K562 (cell line): ENCODE measurements around the gene SMS. TPM values are rescaled to one million over a fixed set of nuclear protein-coding genes. Genes with fewer than 3 reads are reported as not detected.

Experiments used
- ATAC-seq: fragments of 200-7000 bp; cut with Tn5 transposase; 3 replicates; pipeline ENCODE4 v1.9.1; 2020; ENCODE audit warnings: moderate library complexity
- BruUV-seq: library from RNA; stranded (reverse); fragments of 400-500 nt; replicated peaks from 2 replicates; lab custom pipeline; 2021; lab: Mats Ljungman, UMichigan
- CTCF ChIA-PET: fragments of 300-600 bp; formaldehyde crosslinking; extraction: SDS; loops from one replicate; lab custom pipeline; 2021; ENCODE audit warnings: low intra/inter-chr PET ratio; lab: Yijun Ruan, JAX
- POLR2A ChIA-PET: fragments of 300-600, 350-650 bp; sonication (Branson Sonifier 250); formaldehyde crosslinking; extraction: SDS; loops from one replicate; lab custom pipeline; 2021; ENCODE audit warnings: antibody characterized with exemption, inconsistent platforms; lab: Yijun Ruan, JAX
- DNase-seq, 4 experiments: peaks; one replicate each; pipeline versions ENCODE4 v3.0.0 to v3.0.0-alpha.2; 2011 to 2018; ENCODE audit warnings: low spot score in 3 of 4, mixed read lengths in 3 of 4; ENCODE audit errors: extremely low read depth in 1 of 4
- FAIRE-seq: peaks from 2 replicates; lab custom pipeline; 2011; peaks lifted over from hg19 to GRCh38; lab: Jason Lieb, UNC
- H2AFZ ChIP-seq: 2 replicates; pipeline ENCODE4 v1.6.0; 2011; ENCODE audit warnings: low read depth, low read length, control low read depth, inconsistent platforms
- H3K27ac ChIP-seq: fragments of 200-600 bp; 3 replicates; pipeline ENCODE4 v1.8.0; 2011; ENCODE audit warnings: low read depth, mild to moderate bottlenecking, control low read depth, inconsistent platforms, low read length, moderate library complexity, mixed read lengths; ENCODE audit errors: extremely low read depth
- H3K27me3 ChIP-seq, 2 experiments: fragments of 300-600 bp in 1 of 2; 2 replicates in 1 of 2; 3 replicates in 1 of 2; pipeline versions ENCODE4 v1.6.0 to v1.8.0; 2011; ENCODE audit warnings: inconsistent platforms in 2 of 2, low read length in 2 of 2, mild to moderate bottlenecking in 1 of 2, mixed read lengths in 1 of 2, moderate library complexity in 1 of 2; ENCODE audit not compliant: control insufficient read depth in 2 of 2, insufficient read depth in 2 of 2
- H3K36me3 ChIP-seq: fragments of 300-600 bp; 3 replicates; pipeline ENCODE4 v1.8.0; 2011; ENCODE audit warnings: mild to moderate bottlenecking, low read length, inconsistent platforms; ENCODE audit not compliant: control insufficient read depth, insufficient read depth
- H3K4me1 ChIP-seq, 2 experiments: fragments of 200-600 bp in 1 of 2; replicated peaks in 1 of 2; 2 replicates in 1 of 2; 3 replicates in 1 of 2; pipeline versions ENCODE4 v1.5.1 to v1.8.0; 2011; ENCODE audit warnings: inconsistent platforms in 2 of 2, low read length in 2 of 2, mild to moderate bottlenecking in 1 of 2, mixed read lengths in 1 of 2, moderate library complexity in 1 of 2; ENCODE audit not compliant: control insufficient read depth in 2 of 2, insufficient read depth in 2 of 2
- H3K4me2 ChIP-seq: 2 replicates; pipeline ENCODE4 v1.6.1; 2011; ENCODE audit warnings: low read length, control low read depth, inconsistent platforms, mixed read lengths; ENCODE audit not compliant: insufficient read depth
- H3K4me3 ChIP-seq: fragments of 200-600 bp; sonication (generic), shearing (Covaris generic); 2 replicates; pipeline ENCODE4 v1.5.1; 2016; ENCODE audit warnings: control low read depth, inconsistent platforms
- H3K79me2 ChIP-seq: fragments of 200-600 bp; 3 replicates; pipeline ENCODE4 v1.8.0; 2011; ENCODE audit warnings: low read length, inconsistent platforms; ENCODE audit not compliant: control insufficient read depth, insufficient read depth
- H3K9ac ChIP-seq, 2 experiments: 2 replicates each; pipeline versions ENCODE4 v1.6.0 to v1.6.1; 2011; ENCODE audit warnings: low read depth in 2 of 2, low read length in 2 of 2, control low read depth in 1 of 2, inconsistent platforms in 1 of 2, mild to moderate bottlenecking in 1 of 2, mixed read lengths in 1 of 2; ENCODE audit not compliant: insufficient read depth in 1 of 2
- H3K9me1 ChIP-seq: one replicate; pipeline ENCODE4 v1.6.0; 2011; ENCODE audit warnings: inconsistent platforms, mild to moderate bottlenecking, low read length, moderate library complexity; ENCODE audit not compliant: control insufficient read depth, insufficient read depth
- H3K9me3 ChIP-seq: replicated peaks from 2 replicates; pipeline ENCODE4 v1.5.1; 2011; ENCODE audit warnings: low read depth, low read length, inconsistent platforms; ENCODE audit not compliant: control insufficient read depth, insufficient read depth
- H4K20me1 ChIP-seq: replicated peaks from 2 replicates; pipeline ENCODE4 v1.6.1; 2011; ENCODE audit warnings: low read length, inconsistent platforms, mixed read lengths; ENCODE audit not compliant: control insufficient read depth, insufficient read depth
- FOXM1 ChIP-seq, 2 experiments: fragments of 450-650 bp in 1 of 2; sonication (generic) in 1 of 2; formaldehyde crosslinking in 1 of 2; IDR thresholded peaks; 2 replicates each; pipeline versions ENCODE4 v1.6.1 to v1.9.0; 2017 to 2022; ENCODE audit warnings: low read depth in 2 of 2, mild to moderate bottlenecking in 2 of 2, missing genetic modification reagents in 1 of 2, moderate library complexity in 1 of 2
- RAD21 ChIP-seq, 2 experiments: fragments of 250-450 bp in 1 of 2; fragments of 450-650 bp in 1 of 2; sonication (Bioruptor Pico) in 1 of 2; formaldehyde crosslinking in 1 of 2; IDR thresholded peaks in 1 of 2; conservative IDR thresholded peaks in 1 of 2; 2 replicates each; pipeline versions ENCODE4 v1.4.0 to v1.8.0; 2020 to 2022; ENCODE audit warnings: mild to moderate bottlenecking in 2 of 2, moderate library complexity in 1 of 2
- RFX5 ChIP-seq: IDR thresholded peaks from 2 replicates; pipeline ENCODE4 v1.6.1; 2011; ENCODE audit warnings: low read depth, mild to moderate bottlenecking, improper control_type of control experiment, low read length
- YY1 ChIP-seq, 3 experiments: IDR thresholded peaks; 2 replicates each; pipeline ENCODE4 v1.6.1; 2011; ENCODE audit warnings: low read length in 2 of 3, mild to moderate bottlenecking in 2 of 3, moderate library complexity in 2 of 3, borderline replicate concordance in 1 of 3, control low read depth in 1 of 3, low read depth in 1 of 3; ENCODE audit not compliant: insufficient read depth in 3 of 3, insufficient replicate concordance in 2 of 3, control insufficient read depth in 1 of 3, insufficient read length in 1 of 3; ENCODE audit errors: extremely low read depth in 1 of 3
- ZNF282 ChIP-seq: sonication (generic); formaldehyde crosslinking; IDR thresholded peaks from 2 replicates; pipeline ENCODE4 v1.8.1; 2023; ENCODE audit warnings: missing genetic modification reagents
- WGBS: fragments of 100-300 bp; shearing (Covaris generic); methylation state at CpG from one replicate; pipeline ENCODE4 v1.1.6; 2016; ENCODE audit warnings: low coverage, mixed read lengths; ENCODE audit not compliant: insufficient coverage; ENCODE audit errors: missing lambda C conversion rate; 5-methylcytosine and 5-hydroxymethylcytosine counted together
- in situ Hi-C: fragments of 300-500 bp; cut with MboI; formaldehyde crosslinking; loops from 4 replicates; pipeline ENCODE4 v1.15.0; 2018; ENCODE audit warnings: inconsistent platforms, mixed read lengths
- intact Hi-C: fragments of 100-400 bp; cut with micrococcal nuclease; formaldehyde crosslinking; loops from 2 replicates; pipeline ENCODE4 v1.14.2; 2022
- polyA plus RNA-seq, 8 experiments: library from polyadenylated mRNA; depleted of rRNA in 4 of 8; stranded (reverse) in 5 of 8; unstranded in 3 of 8; fragments of >200 nt; fragmentation: Nextera tagmentation in 2 of 8; fragmentation: Illumina TruSeq in 1 of 8; extraction: Ambion mirVana in 2 of 8; extraction: Trizol in 1 of 8; gene quantifications; 2 replicates each; pipeline versions ENCODE4 v1.2.1 to v1.2.3, GENCODE V29; 2011 to 2014; ENCODE audit warnings: inconsistent platforms in 1 of 8, missing spikeins in 1 of 8
- total RNA-seq, 7 experiments: library from RNA; depleted of rRNA in 6 of 7; stranded (reverse); fragments of >200 nt in 6 of 7; fragmentation: Illumina TruSeq in 2 of 7; extraction: Trizol in 2 of 7; gene quantifications; 2 replicates each; pipeline versions ENCODE4 v1.2.1 to v1.2.3, GENCODE V29; 2011 to 2021; ENCODE audit warnings: low replicate concordance in 1 of 7
- TF ChIP-seq, protein P1 (sequence below): IDR thresholded peaks from 2 replicates; pipeline ENCODE4 v1.6.1; 2011; ENCODE audit warnings: borderline replicate concordance, low read depth, mild to moderate bottlenecking, moderate library complexity, low read length; ENCODE audit not compliant: insufficient read depth, poor library complexity, severe bottlenecking
- TF ChIP-seq, protein P2 (sequence below), 3 experiments: IDR thresholded peaks in 2 of 3; conservative IDR thresholded peaks in 1 of 3; 2 replicates each; pipeline ENCODE4 v1.5.1; 2011 to 2012; ENCODE audit warnings: low read length in 3 of 3, mild to moderate bottlenecking in 3 of 3, control low read depth in 2 of 3, improper control_type of control experiment in 1 of 3, inconsistent platforms in 1 of 3, low read depth in 1 of 3, mixed read lengths in 1 of 3, moderate library complexity in 1 of 3; ENCODE audit not compliant: insufficient read depth in 2 of 3

The SMS gene
- total and polyA plus RNA-seq, 9 of the 15 experiments (the other 6 are each of a cell fraction or from before 2014, with no cell fraction given) = 71.1 to 193 (median 152) TPM

DNA sequence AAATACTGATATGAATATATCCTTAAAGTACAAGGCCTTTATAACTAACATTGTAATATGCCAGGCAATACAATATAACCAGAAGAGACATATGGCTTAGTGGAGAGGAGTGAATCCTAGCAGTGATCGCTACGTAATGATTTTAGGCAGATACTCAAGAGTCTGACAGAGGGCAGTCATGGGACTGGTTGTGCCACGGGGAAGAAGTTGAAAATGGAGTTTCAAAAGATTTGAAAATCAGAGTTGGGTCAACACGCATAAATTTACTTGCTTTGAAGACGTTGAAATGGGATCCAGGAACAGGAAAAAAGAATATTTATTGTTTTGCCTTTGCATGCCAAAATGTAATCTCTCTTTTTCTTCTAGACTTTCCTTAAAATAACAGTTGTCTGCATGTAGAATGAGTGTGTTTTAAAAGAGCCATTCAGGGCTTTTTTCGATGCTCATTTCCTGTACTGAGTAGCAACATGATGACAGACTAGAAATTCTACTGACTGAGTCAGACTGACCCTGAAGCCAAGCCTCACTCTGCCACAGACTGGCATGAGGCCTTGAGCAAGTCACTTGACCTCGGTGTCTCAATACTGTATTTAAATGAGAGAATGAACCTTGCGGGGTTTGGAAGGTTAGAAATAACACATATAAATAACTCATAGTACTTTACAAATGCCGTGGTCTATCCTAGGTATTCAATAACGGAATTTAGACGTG, 8.1 kb upstream of the SMS start (continued):
- TF ChIP-seq YY1 (IDR thresholded peaks at IDR 0.05; ENCODE audit: borderline replicate concordance in 1 of 3, control insufficient read depth in 1 of 3, extremely low read depth in 1 of 3, insufficient read depth in 3 of 3, insufficient read length in 1 of 3, insufficient replicate concordance in 2 of 3, low read depth in 1 of 3, low read length in 2 of 3) = no peak

DNA sequence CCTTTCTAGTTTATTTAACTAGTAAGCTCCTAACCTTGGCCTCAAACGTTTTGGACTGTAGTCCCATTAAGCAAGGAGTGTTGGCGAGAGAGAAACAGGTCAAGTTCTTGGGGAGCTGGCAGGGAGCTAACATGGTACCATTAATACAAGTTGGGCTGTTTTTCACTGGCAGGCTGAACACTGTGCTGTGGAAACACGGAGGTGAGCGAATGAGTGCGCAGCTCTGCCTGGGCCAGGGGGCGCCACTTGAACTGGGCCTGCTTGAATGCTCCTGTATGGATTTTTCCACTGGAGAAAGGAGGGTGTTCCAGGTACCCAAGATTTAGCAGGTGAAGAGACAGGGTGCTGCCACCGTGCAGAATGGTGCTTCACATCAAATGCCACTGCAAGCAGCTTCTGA, 7.4 kb upstream of the SMS start:
- no peak overlapping the region for H3K4me2 ChIP-seq

More for the DNA sequence above, 7.4 kb upstream of the SMS start:
- CTCF ChIA-PET = no interaction called here
- in situ Hi-C loops = no loop called here
- intact Hi-C loops = loop anchor here (5.0 kb wide), 1 partner anchor 39 kb away; no protein-coding TSS in a partner anchor
- no TSS peak for BruUV-seq
- no peak overlapping the region for H3K9ac ChIP-seq
- POLR2A ChIA-PET = no interaction called here
- H2AFZ ChIP-seq = peak overlapping the region; percentile 74
- no peaks in the 10 kb centered on the region for H3K79me2 ChIP-seq
- no peaks in the 10 kb centered on the region for H3K9me1 ChIP-seq
- no peaks in the 10 kb centered on the region for H3K36me3 ChIP-seq
- no peaks in the 10 kb centered on the region for H4K20me1 ChIP-seq
- H3K9me3 ChIP-seq = no peaks in the 10 kb centered on the region
- no peak overlapping the region for H3K27ac ChIP-seq
- no peaks in the 10 kb centered on the region for H3K27me3 ChIP-seq
- no peaks in the 10 kb centered on the region; a peak in 1 of 5 replicates for H3K4me1 ChIP-seq
- peak in 1 of 4 experiments; percentile 37 for DNase-seq
- no peak overlapping the region for H3K4me3 ChIP-seq
- FAIRE-seq = no peak
- TF ChIP-seq RAD21 (CRISPR knock-in tag; conservative IDR thresholded peaks at IDR 0.05 in 1 of 2, IDR thresholded peaks at IDR 0.05 in 1 of 2) (peak in 1 of 2 experiments; percentile 25; a peak in 2 of 4 replicates), ZNF282 (CRISPR knock-in tag) (no peak), FOXM1 (IDR thresholded peaks at IDR 0.05; ENCODE audit: low read depth) (no peak), FOXM1 (CRISPR knock-in tag; IDR thresholded peaks at IDR 0.05; ENCODE audit: low read depth) (no peak), RFX5 (no peak)
- TF ChIP-seq, protein P1, sequence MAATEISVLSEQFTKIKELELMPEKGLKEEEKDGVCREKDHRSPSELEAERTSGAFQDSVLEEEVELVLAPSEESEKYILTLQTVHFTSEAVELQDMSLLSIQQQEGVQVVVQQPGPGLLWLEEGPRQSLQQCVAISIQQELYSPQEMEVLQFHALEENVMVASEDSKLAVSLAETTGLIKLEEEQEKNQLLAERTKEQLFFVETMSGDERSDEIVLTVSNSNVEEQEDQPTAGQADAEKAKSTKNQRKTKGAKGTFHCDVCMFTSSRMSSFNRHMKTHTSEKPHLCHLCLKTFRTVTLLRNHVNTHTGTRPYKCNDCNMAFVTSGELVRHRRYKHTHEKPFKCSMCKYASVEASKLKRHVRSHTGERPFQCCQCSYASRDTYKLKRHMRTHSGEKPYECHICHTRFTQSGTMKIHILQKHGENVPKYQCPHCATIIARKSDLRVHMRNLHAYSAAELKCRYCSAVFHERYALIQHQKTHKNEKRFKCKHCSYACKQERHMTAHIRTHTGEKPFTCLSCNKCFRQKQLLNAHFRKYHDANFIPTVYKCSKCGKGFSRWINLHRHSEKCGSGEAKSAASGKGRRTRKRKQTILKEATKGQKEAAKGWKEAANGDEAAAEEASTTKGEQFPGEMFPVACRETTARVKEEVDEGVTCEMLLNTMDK = peak; percentile 50
- TF ChIP-seq, protein P2, sequence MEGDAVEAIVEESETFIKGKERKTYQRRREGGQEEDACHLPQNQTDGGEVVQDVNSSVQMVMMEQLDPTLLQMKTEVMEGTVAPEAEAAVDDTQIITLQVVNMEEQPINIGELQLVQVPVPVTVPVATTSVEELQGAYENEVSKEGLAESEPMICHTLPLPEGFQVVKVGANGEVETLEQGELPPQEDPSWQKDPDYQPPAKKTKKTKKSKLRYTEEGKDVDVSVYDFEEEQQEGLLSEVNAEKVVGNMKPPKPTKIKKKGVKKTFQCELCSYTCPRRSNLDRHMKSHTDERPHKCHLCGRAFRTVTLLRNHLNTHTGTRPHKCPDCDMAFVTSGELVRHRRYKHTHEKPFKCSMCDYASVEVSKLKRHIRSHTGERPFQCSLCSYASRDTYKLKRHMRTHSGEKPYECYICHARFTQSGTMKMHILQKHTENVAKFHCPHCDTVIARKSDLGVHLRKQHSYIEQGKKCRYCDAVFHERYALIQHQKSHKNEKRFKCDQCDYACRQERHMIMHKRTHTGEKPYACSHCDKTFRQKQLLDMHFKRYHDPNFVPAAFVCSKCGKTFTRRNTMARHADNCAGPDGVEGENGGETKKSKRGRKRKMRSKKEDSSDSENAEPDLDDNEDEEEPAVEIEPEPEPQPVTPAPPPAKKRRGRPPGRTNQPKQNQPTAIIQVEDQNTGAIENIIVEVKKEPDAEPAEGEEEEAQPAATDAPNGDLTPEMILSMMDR (IDR thresholded peaks at IDR 0.05 in 2 of 3, conservative IDR thresholded peaks at IDR 0.05 in 1 of 3; ENCODE audit: insufficient read depth in 2 of 3, low read depth in 1 of 3, low read length in 3 of 3) = 0 out of 6 replicates have a peak, but pooled peaks of 2 of the 3 experiments have one; percentile 30 to 35
- ATAC-seq = peak; percentile 85
- 15% methylated on average over 4 of the region's 7 CpGs for WGBS
